Keratinocyte (primary cell): ENCODE measurements around the gene TMEM45A. TPM values are rescaled to one million over a fixed set of nuclear protein-coding genes. Genes with fewer than 3 reads are reported as not detected.

Experiments
- DNase-seq: peaks from one replicate; pipeline ENCODE4 v3.0.0-alpha.2; 2011; ENCODE audit warnings: low read depth, missing footprints, low spot score
- FAIRE-seq: peaks from 2 replicates; lab custom pipeline; 2011; peaks lifted over from hg19 to GRCh38; lab: Jason Lieb, UNC
- H2AFZ ChIP-seq: 2 replicates; pipeline ENCODE4 v1.6.0; 2012; ENCODE audit warnings: low read length, control low read depth, inconsistent platforms; ENCODE audit not compliant: control insufficient read depth
- H3K27ac ChIP-seq: 2 replicates; pipeline ENCODE4 v1.5.1; 2011; ENCODE audit warnings: low read length; ENCODE audit not compliant: control insufficient read depth, insufficient read depth
- H3K27me3 ChIP-seq: 3 replicates; pipeline ENCODE4 v1.6.0; 2011; ENCODE audit warnings: low read length; ENCODE audit not compliant: control insufficient read depth, insufficient read depth; ENCODE audit errors: extremely low read depth
- H3K36me3 ChIP-seq, 2 experiments: 2 replicates in 1 of 2; 3 replicates in 1 of 2; pipeline ENCODE4 v1.5.1; 2011; ENCODE audit warnings: low read length in 2 of 2, mild to moderate bottlenecking in 1 of 2; ENCODE audit not compliant: control insufficient read depth in 2 of 2, insufficient read depth in 2 of 2; ENCODE audit errors: extremely low read depth in 1 of 2
- H3K4me1 ChIP-seq: 3 replicates; pipeline ENCODE4 v1.5.1; 2011; ENCODE audit warnings: low read length; ENCODE audit not compliant: control insufficient read depth, insufficient read depth; ENCODE audit errors: extremely low read depth
- H3K4me2 ChIP-seq: 3 replicates; pipeline ENCODE4 v1.6.0; 2011; ENCODE audit warnings: low read depth, low read length; ENCODE audit not compliant: control insufficient read depth, insufficient read depth; ENCODE audit errors: extremely low read depth
- H3K4me3 ChIP-seq, 3 experiments: fragments of 200-600 bp in 1 of 3; sonication (generic) in 1 of 3; 2 replicates in 2 of 3; 3 replicates in 1 of 3; pipeline ENCODE4 v1.5.1; 2011 to 2016; ENCODE audit warnings: low read length in 3 of 3, mild to moderate bottlenecking in 3 of 3, control low read depth in 2 of 3, inconsistent platforms in 1 of 3, low read depth in 1 of 3, mixed read lengths in 1 of 3, mixed run types in 1 of 3, moderate library complexity in 1 of 3; ENCODE audit not compliant: control insufficient read depth in 2 of 3, insufficient read depth in 2 of 3; ENCODE audit errors: extremely low read depth in 1 of 3
- H3K79me2 ChIP-seq: 2 replicates; pipeline ENCODE4 v1.6.0; 2012; ENCODE audit warnings: low read length; ENCODE audit not compliant: control insufficient read depth, insufficient read depth
- H3K9ac ChIP-seq: 3 replicates; pipeline ENCODE4 v1.6.0; 2011; ENCODE audit warnings: low read length; ENCODE audit not compliant: control insufficient read depth, insufficient read depth; ENCODE audit errors: extremely low read depth
- H3K9me1 ChIP-seq: 3 replicates; pipeline ENCODE4 v1.6.0; 2011; ENCODE audit warnings: low read length; ENCODE audit not compliant: control insufficient read depth, insufficient read depth; ENCODE audit errors: extremely low read depth
- H3K9me3 ChIP-seq: 2 replicates; pipeline ENCODE4 v1.5.1; 2012; ENCODE audit warnings: low read depth, low read length; ENCODE audit not compliant: control insufficient read depth
- H4K20me1 ChIP-seq: 3 replicates; pipeline ENCODE4 v1.6.0; 2011; ENCODE audit warnings: low read length; ENCODE audit not compliant: control insufficient read depth, insufficient read depth; ENCODE audit errors: extremely low read depth
- EZH2 ChIP-seq: IDR thresholded peaks from one replicate; pipeline ENCODE4 v1.6.1; 2012; ENCODE audit warnings: inconsistent platforms, mild to moderate bottlenecking, low read length, moderate library complexity
- dilution Hi-C: fragments of 300-500 bp; cut with MboI; formaldehyde crosslinking; loops from one replicate; pipeline ENCODE4 v1.7.0; 2020; ENCODE audit warnings: low sequenced_read_pairs; ENCODE audit not compliant: extremely low pct_ligation_motif_present
- polyA plus RNA-seq, 5 experiments: library from polyadenylated mRNA; depleted of rRNA in 3 of 5; stranded (reverse) in 3 of 5; stranded (forward) in 1 of 5; unstranded in 1 of 5; fragments of >200 nt; gene quantifications; 1 replicate in 1 of 5; 2 replicates in 3 of 5; 3 replicates in 1 of 5; pipeline versions ENCODE4 v1.2.1 to v1.2.3, GENCODE V29; 2011 to 2012; ENCODE audit warnings: missing spikeins in 2 of 5, low read depth in 1 of 5, low replicate concordance in 1 of 5
- TF ChIP-seq, protein P1 (sequence below), 3 experiments: IDR thresholded peaks in 1 of 3; conservative IDR thresholded peaks in 1 of 3; optimal IDR thresholded peaks in 1 of 3; 2 replicates in 2 of 3; 3 replicates in 1 of 3; pipeline versions ENCODE3 to v1.5.1; 2011; ENCODE audit warnings: low read length in 3 of 3, mild to moderate bottlenecking in 3 of 3, moderate library complexity in 2 of 3, control low read depth in 1 of 3, inconsistent platforms in 1 of 3; ENCODE audit not compliant: insufficient read depth in 2 of 3; ENCODE audit errors: extremely low read depth in 1 of 3

TMEM45A gene
- polyA plus RNA-seq, 1 donor (not counting 4 experiments of a cell fraction or from before 2014, with no cell fraction given) = 57.2 TPM

DNA sequence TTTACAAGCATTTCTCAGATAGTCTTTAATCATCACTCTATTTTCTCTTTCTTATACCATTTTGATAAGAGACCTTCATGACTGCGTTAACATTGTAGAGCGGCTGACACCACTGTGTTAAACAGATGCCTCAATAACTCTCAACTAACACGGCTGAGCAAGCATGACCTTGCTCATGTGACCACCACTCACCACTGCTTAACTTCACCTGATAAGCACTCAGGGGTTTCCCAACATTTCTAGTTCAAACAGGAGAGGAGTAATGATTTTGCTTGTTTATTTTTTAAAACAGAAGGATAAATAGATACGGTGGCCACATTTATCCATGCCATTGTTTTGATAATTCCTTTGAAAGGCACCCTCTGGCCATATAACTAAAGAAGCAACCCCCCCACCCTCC lies 37.7 kb upstream of the TMEM45A start:
- no peaks in the 10 kb centered on the region for H3K27me3 ChIP-seq
- H3K9me1 ChIP-seq = no peaks in the 10 kb centered on the region
- dilution Hi-C loops = no loop called here
- no peak overlapping the region for H3K9ac ChIP-seq
- H3K4me3 ChIP-seq = no peak overlapping the region
- no peaks in the 10 kb centered on the region for H3K36me3 ChIP-seq
- no peak overlapping the region for H3K4me2 ChIP-seq
- H3K79me2 ChIP-seq = no peaks in the 10 kb centered on the region
- H2AFZ ChIP-seq = no peak overlapping the region
- FAIRE-seq (no peak), DNase-seq (no peak)
- H3K27ac ChIP-seq = no peak overlapping the region
- TF ChIP-seq, protein P1, sequence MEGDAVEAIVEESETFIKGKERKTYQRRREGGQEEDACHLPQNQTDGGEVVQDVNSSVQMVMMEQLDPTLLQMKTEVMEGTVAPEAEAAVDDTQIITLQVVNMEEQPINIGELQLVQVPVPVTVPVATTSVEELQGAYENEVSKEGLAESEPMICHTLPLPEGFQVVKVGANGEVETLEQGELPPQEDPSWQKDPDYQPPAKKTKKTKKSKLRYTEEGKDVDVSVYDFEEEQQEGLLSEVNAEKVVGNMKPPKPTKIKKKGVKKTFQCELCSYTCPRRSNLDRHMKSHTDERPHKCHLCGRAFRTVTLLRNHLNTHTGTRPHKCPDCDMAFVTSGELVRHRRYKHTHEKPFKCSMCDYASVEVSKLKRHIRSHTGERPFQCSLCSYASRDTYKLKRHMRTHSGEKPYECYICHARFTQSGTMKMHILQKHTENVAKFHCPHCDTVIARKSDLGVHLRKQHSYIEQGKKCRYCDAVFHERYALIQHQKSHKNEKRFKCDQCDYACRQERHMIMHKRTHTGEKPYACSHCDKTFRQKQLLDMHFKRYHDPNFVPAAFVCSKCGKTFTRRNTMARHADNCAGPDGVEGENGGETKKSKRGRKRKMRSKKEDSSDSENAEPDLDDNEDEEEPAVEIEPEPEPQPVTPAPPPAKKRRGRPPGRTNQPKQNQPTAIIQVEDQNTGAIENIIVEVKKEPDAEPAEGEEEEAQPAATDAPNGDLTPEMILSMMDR (optimal IDR thresholded peaks at IDR 0.05 in 1 of 3, IDR thresholded peaks at IDR 0.05 in 1 of 3, conservative IDR thresholded peaks at IDR 0.05 in 1 of 3; ENCODE audit: extremely low read depth in 1 of 3, insufficient read depth in 2 of 3, low read length in 3 of 3) = no peak
- no peak for TF ChIP-seq EZH2
- H3K4me1 ChIP-seq = no peaks in the 10 kb centered on the region
- H4K20me1 ChIP-seq = no peaks in the 10 kb centered on the region
- no peaks in the 10 kb centered on the region for H3K9me3 ChIP-seq

DNA sequence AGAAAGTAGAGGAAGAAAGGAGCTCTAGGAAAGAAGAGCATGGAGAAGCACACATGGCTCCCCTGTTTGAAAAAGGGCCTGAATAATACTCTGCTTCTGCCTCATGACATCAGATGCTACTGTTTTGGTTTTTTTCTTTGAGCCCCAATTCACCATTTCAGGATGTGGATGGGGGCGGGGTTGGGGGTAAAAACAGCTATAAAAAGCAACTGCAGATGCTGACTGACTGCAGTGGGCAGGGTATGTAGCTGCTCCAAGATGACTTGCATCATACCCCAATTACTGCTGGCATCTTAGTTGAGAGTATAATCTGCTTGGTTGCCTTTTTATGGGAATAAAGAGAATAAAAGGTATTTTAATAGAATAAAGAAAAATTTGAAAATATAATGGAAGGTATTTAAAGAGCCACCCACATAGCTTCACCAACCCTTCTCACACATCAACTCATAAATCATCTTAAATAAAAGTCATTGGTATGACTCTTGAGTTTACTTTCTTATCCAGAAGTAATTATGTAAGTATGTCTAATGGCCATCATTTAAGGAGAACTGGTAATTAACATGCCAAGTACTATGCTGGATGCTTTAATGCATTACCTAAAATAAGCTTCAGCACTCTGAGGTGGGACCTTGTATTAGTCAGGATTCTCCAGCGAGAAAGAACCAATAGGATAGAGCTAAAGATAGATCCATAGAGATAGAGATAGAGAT lies 36.4 kb upstream of the TMEM45A start:
- FAIRE-seq = no peak
- H4K20me1 ChIP-seq = no peaks in the 10 kb centered on the region

More for the DNA sequence above, 36.4 kb upstream of the TMEM45A start:
- Histone ChIP-seq H3K4me2 (no peak overlapping the region), H3K4me1 (no peaks in the 10 kb centered on the region), H3K9ac (no peak overlapping the region), H3K9me3 (no peaks in the 10 kb centered on the region), H3K36me3 (no peaks in the 10 kb centered on the region), H3K27me3 (no peaks in the 10 kb centered on the region), H3K79me2 (no peaks in the 10 kb centered on the region), H3K27ac (no peak overlapping the region), H2AFZ (no peak overlapping the region), H3K9me1 (no peaks in the 10 kb centered on the region), H3K4me3 (no peak overlapping the region)
- dilution Hi-C loops = no loop called here
- DNase-seq = no peak
- TF ChIP-seq, protein P1 (optimal IDR thresholded peaks at IDR 0.05 in 1 of 3, IDR thresholded peaks at IDR 0.05 in 1 of 3, conservative IDR thresholded peaks at IDR 0.05 in 1 of 3; ENCODE audit: extremely low read depth in 1 of 3, insufficient read depth in 2 of 3, low read length in 3 of 3) = no peak
- TF ChIP-seq EZH2 = no peak
